Activated CD4-positive, alpha-beta T cell treated with anti-CD3 and anti-CD28 coated beads for 36 hours (primary cell): Measurements from ENCODE around the gene HSD17B12. TPM values are rescaled to one million over a fixed set of nuclear protein-coding genes. Genes with fewer than 3 reads are reported as not detected.

Source experiments
- ATAC-seq: fragments of 200-7000 bp; cut with Tn5 transposase; one replicate; pipeline ENCODE4 v1.10.0; 2021; ENCODE audit warnings: mild to moderate bottlenecking, moderate library complexity
- CTCF ChIA-PET: fragments of 350-600 bp; sonication (Branson Sonifier 250); formaldehyde crosslinking; loops from one replicate; lab custom pipeline; 2021; ENCODE audit warnings: antibody characterized with exemption; lab: Charles Lee
- POLR2A ChIA-PET: fragments of 350-600 bp; sonication (Branson Sonifier 250); formaldehyde crosslinking; loops from one replicate; lab custom pipeline; 2021; ENCODE audit warnings: antibody characterized with exemption, inconsistent platforms; lab: Charles Lee
- DNase-seq: peaks from one replicate; pipeline ENCODE4 v3.0.0-alpha.2; 2020
- H3K27ac Mint-ChIP-seq: one replicate; pipeline ENCODE4 v1.8.0; 2021; ENCODE audit warnings: mixed read lengths
- H3K27me3 Mint-ChIP-seq: one replicate; pipeline ENCODE4 v1.8.0; 2021; ENCODE audit warnings: mixed read lengths
- H3K36me3 Mint-ChIP-seq: one replicate; pipeline ENCODE4 v1.8.0; 2021; ENCODE audit warnings: low read depth, mixed read lengths
- H3K4me1 Mint-ChIP-seq: one replicate; pipeline ENCODE4 v1.8.0; 2021; ENCODE audit warnings: mixed read lengths
- H3K4me3 Mint-ChIP-seq: one replicate; pipeline ENCODE4 v1.8.0; 2021; ENCODE audit warnings: mild to moderate bottlenecking, moderate library complexity, mixed read lengths
- H3K9me3 Mint-ChIP-seq: one replicate; pipeline ENCODE4 v1.8.0; 2021; ENCODE audit warnings: low read depth, mixed read lengths
- intact Hi-C, 2 experiments: fragments of 100-400 bp; cut with DNase I in 1 of 2; cut with micrococcal nuclease in 1 of 2; formaldehyde crosslinking; loops; one replicate each; pipeline versions ENCODE4 v1.14.2 to v1.15.1; 2022 to 2024; cut with DNase I, micrococcal nuclease
- total RNA-seq, 2 experiments: library from RNA; stranded (reverse); gene quantifications; one replicate each; pipeline ENCODE4 v1.2.3, GENCODE V29; 2021

HSD17B12 gene
- total RNA-seq, 2 experiments from 2014 or later, result 57.6 to 68.9 TPM

GRCh38 chr11:43687120-43687791, 6.7 kb downstream of the HSD17B12 start:
- no peak for ATAC-seq
- DNase-seq, result no peak
- H3K27ac Mint-ChIP-seq, result no peak overlapping the region
- intact Hi-C loops, result loop anchor here in 1 of 2 experiments (10.0 kb wide), 2 partner anchors 258 to 878 kb away; partner anchors contain the start of genes C11orf96 and CD82
- peaks cover 50% of the 10 kb centered on the region for H3K36me3 Mint-ChIP-seq
- no peak overlapping the region for H3K4me3 Mint-ChIP-seq
- ChIA-PET POLR2A (no interaction called here), CTCF (interaction anchor here (0.6 kb wide), 2 partner anchors 15 to 257 kb away, joined by 3 read pairs; no protein-coding TSS in a partner anchor)
- no peaks in the 10 kb centered on the region for H3K9me3 Mint-ChIP-seq
- H3K4me1 Mint-ChIP-seq, result peaks cover 44% of the 10 kb centered on the region
- no peaks in the 10 kb centered on the region for H3K27me3 Mint-ChIP-seq

- Mint-ChIP-seq H3K36me3 (peaks cover 44% of the 10 kb centered on the region), H3K4me1 (peaks cover 38% of the 10 kb centered on the region)
These were observed 7.9 kb downstream of the HSD17B12 start for GRCh38 chr11:43688394-43688793.

GRCh38 chr11:43689167-43689566, 8.6 kb downstream of the HSD17B12 start:
- Mint-ChIP-seq H3K27me3 (no peaks in the 10 kb centered on the region), H3K36me3 (peaks cover 40% of the 10 kb centered on the region), H3K4me1 (peaks cover 35% of the 10 kb centered on the region), H3K9me3 (no peaks in the 10 kb centered on the region), H3K27ac (no peak overlapping the region), H3K4me3 (no peak overlapping the region)
- POLR2A ChIA-PET, result no interaction called here
- CTCF ChIA-PET, result no interaction called here
- ATAC-seq (no peak), DNase-seq (no peak)
- intact Hi-C loops, result loop anchor here in 1 of 2 experiments (10.0 kb wide), 2 partner anchors 256 to 876 kb away; partner anchors contain the start of genes C11orf96 and CD82

More at GRCh38 chr11:43688394-43688793, 7.9 kb downstream of the HSD17B12 start:
- no peak overlapping the region for H3K27ac Mint-ChIP-seq
- no peaks in the 10 kb centered on the region for H3K27me3 Mint-ChIP-seq
- no peak for ATAC-seq
- H3K4me3 Mint-ChIP-seq, result no peak overlapping the region
- ChIA-PET POLR2A (no interaction called here), CTCF (interaction anchor here (0.6 kb wide), 3 partner anchors 84 to 407 kb away, joined by 3 read pairs; partner anchors contain the start of gene EXT2)
- no peak for DNase-seq
- no peaks in the 10 kb centered on the region for H3K9me3 Mint-ChIP-seq
- intact Hi-C loops, result loop anchor here in 1 of 2 experiments (10.0 kb wide), 2 partner anchors 256 to 876 kb away; partner anchors contain the start of genes C11orf96 and CD82

- no peak overlapping the region for H3K27ac Mint-ChIP-seq
- DNase-seq (no peak), ATAC-seq (no peak)
- CTCF ChIA-PET, result no interaction called here
- no peak overlapping the region for H3K4me3 Mint-ChIP-seq
- no peaks in the 10 kb centered on the region for H3K27me3 Mint-ChIP-seq
- intact Hi-C loops, result no loop called here
- POLR2A ChIA-PET, result interaction anchor here (0.6 kb wide), 1 partner anchor 1170 kb away, joined by 3 read pairs; no protein-coding TSS in a partner anchor
- H3K36me3 Mint-ChIP-seq, result peaks cover 25% of the 10 kb centered on the region
- peaks cover 28% of the 10 kb centered on the region for H3K4me1 Mint-ChIP-seq
- H3K9me3 Mint-ChIP-seq, result no peaks in the 10 kb centered on the region
These were observed 10.6 kb downstream of the HSD17B12 start for GRCh38 chr11:43690929-43691725.

- Mint-ChIP-seq H3K27me3 (no peaks in the 10 kb centered on the region), H3K4me1 (peaks cover 29% of the 10 kb centered on the region), H3K36me3 (peaks cover 24% of the 10 kb centered on the region), H3K4me3 (no peak overlapping the region), H3K9me3 (no peaks in the 10 kb centered on the region), H3K27ac (no peak overlapping the region)
- CTCF ChIA-PET, result no interaction called here
- intact Hi-C loops, result no loop called here
- no peak for DNase-seq
- no peak for ATAC-seq
- POLR2A ChIA-PET, result no interaction called here
These were observed 11.3 kb downstream of the HSD17B12 start for GRCh38 chr11:43691806-43692205.

- Mint-ChIP-seq H3K4me1 (peaks cover 23% of the 10 kb centered on the region), H3K27me3 (no peaks in the 10 kb centered on the region), H3K36me3 (peaks cover 19% of the 10 kb centered on the region), H3K4me3 (no peak overlapping the region), H3K9me3 (no peaks in the 10 kb centered on the region), H3K27ac (no peak overlapping the region)
- CTCF ChIA-PET, result no interaction called here
- ATAC-seq, result no peak
- intact Hi-C loops, result no loop called here
- POLR2A ChIA-PET, result no interaction called here
- no peak for DNase-seq
These were observed 12.5 kb downstream of the HSD17B12 start for GRCh38 chr11:43693069-43693468.

DNA sequence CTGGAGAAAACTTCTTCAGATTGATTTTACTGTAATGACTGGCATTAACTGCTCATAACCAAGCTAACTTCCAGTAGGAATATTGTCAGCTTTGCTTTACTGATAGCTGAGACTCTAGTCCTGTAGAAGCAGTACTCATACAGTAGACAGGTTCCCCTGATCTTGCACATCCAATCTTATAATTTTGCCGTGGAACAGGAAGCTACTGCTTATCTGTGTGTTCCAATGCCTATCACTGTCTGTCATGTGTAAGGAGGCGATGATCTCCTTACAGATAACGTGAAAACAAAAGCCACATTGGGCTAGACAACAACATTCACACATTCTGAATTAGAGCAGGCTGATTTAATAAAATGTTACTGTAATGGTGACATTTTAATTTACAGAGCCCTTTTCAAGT, 13.2 kb downstream of the HSD17B12 start:
- POLR2A ChIA-PET, result no interaction called here

GRCh38 chr11:43694477-43694876, 13.9 kb downstream of the HSD17B12 start:
- Mint-ChIP-seq H3K36me3 (peaks cover 20% of the 10 kb centered on the region), H3K9me3 (no peaks in the 10 kb centered on the region), H3K27me3 (no peaks in the 10 kb centered on the region), H3K4me3 (no peak overlapping the region), H3K27ac (no peak overlapping the region), H3K4me1 (peaks cover 23% of the 10 kb centered on the region)
- POLR2A ChIA-PET, result no interaction called here
- DNase-seq (no peak), ATAC-seq (no peak)
- intact Hi-C loops, result no loop called here
- CTCF ChIA-PET, result no interaction called here

More for the DNA sequence above, 13.2 kb downstream of the HSD17B12 start:
- ATAC-seq (no peak), DNase-seq (no peak)
- intact Hi-C loops, result no loop called here
- Mint-ChIP-seq H3K4me1 (peaks cover 23% of the 10 kb centered on the region), H3K27me3 (no peaks in the 10 kb centered on the region), H3K27ac (no peak overlapping the region), H3K9me3 (no peaks in the 10 kb centered on the region), H3K36me3 (peaks cover 19% of the 10 kb centered on the region), H3K4me3 (no peak overlapping the region)
- CTCF ChIA-PET, result interaction anchor here (0.5 kb wide), 1 partner anchor 87 kb away, joined by 4 read pairs; no protein-coding TSS in a partner anchor

DNA sequence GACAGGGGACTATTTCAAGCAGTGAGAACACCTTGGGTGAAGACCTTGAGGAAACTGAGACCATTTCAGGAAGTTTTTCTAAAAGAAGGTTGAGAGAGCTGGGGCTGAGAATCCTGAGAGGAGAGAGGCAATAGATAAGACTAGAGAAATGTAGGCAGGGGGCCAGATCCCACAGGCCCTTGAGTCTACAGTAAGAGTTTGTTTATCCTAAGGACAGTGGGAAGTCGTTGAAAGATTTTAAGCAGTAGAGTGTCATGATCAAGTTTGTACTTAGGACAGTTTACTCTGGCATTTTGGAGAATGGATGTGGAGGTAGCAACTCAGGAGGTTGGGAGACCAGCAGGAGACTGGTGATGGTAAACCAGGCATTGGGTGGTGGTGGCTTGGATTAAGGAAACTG, 17.1 kb downstream of the HSD17B12 start:
- H3K4me1 Mint-ChIP-seq, result peaks cover 6% of the 10 kb centered on the region
- intact Hi-C loops, result no loop called here
- H3K36me3 Mint-ChIP-seq, result peaks cover 21% of the 10 kb centered on the region
- peaks cover 12% of the 10 kb centered on the region for H3K9me3 Mint-ChIP-seq
- CTCF ChIA-PET, result interaction anchor here (0.6 kb wide), 1 partner anchor 11 kb away, joined by 3 read pairs; no protein-coding TSS in a partner anchor
- ATAC-seq (no peak), DNase-seq (no peak)
- H3K4me3 Mint-ChIP-seq, result no peak overlapping the region
- no peak overlapping the region for H3K27ac Mint-ChIP-seq
- H3K27me3 Mint-ChIP-seq, result no peaks in the 10 kb centered on the region
- POLR2A ChIA-PET, result no interaction called here

GRCh38 chr11:43699870-43700269, 19.3 kb downstream of the HSD17B12 start:
- CTCF ChIA-PET, result interaction anchor here (0.7 to 1.3 kb wide), 2 partner anchors 23 to 190 kb away, joined by 3 to 4 read pairs; no protein-coding TSS in a partner anchor
- intact Hi-C loops, result no loop called here

DNA sequence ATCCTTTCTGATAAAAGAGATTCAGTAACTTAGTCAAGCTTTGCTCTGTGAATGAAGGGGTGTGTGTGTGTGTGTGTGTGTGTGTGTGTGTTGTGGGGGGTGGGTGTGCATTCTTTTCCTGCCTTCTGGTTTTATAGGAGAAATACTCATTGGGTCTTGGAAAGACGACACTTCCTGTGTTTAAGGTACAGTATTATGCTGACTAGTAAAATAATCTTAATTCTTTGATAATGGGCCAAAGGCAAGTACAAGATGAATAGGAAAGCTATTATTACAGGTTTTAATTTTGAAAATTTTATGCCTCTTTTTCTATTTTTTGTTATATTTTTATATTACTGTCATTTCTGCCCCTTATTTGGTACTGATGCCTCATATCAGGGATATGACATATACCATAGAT, 26.1 kb downstream of the HSD17B12 start:
- POLR2A ChIA-PET, result no interaction called here
- peaks cover 2% of the 10 kb centered on the region for H3K4me1 Mint-ChIP-seq
- ATAC-seq (no peak), DNase-seq (no peak)
- peaks cover 21% of the 10 kb centered on the region for H3K36me3 Mint-ChIP-seq
- intact Hi-C loops, result no loop called here
- H3K27me3 Mint-ChIP-seq, result no peaks in the 10 kb centered on the region
- no peak overlapping the region for H3K27ac Mint-ChIP-seq
- CTCF ChIA-PET, result interaction anchor here (0.8 kb wide), 1 partner anchor 30 kb away, joined by 3 read pairs; no protein-coding TSS in a partner anchor
- H3K9me3 Mint-ChIP-seq, result peaks cover under 1% of the 10 kb centered on the region
- H3K4me3 Mint-ChIP-seq, result no peak overlapping the region

More at GRCh38 chr11:43699870-43700269, 19.3 kb downstream of the HSD17B12 start:
- ATAC-seq (no peak), DNase-seq (no peak)
- peaks cover 12% of the 10 kb centered on the region for H3K9me3 Mint-ChIP-seq
- H3K4me1 Mint-ChIP-seq, result peaks cover 5% of the 10 kb centered on the region
- H3K4me3 Mint-ChIP-seq, result no peak overlapping the region
- H3K27ac Mint-ChIP-seq, result no peak overlapping the region
- POLR2A ChIA-PET, result no interaction called here
- H3K27me3 Mint-ChIP-seq, result no peaks in the 10 kb centered on the region
- peaks cover 31% of the 10 kb centered on the region for H3K36me3 Mint-ChIP-seq
